GM21723 (cell line): ENCODE measurements around the gene MOCS3.

ENCODE experiments used
- ATAC-seq: cut with Tn5 transposase; IDR thresholded peaks from one replicate; pipeline ENCODE4 v1.9.1; 2021; ENCODE audit warnings: mild to moderate bottlenecking, moderate library complexity; ENCODE audit not compliant: unreplicated experiment

Gene MOCS3

DNA sequence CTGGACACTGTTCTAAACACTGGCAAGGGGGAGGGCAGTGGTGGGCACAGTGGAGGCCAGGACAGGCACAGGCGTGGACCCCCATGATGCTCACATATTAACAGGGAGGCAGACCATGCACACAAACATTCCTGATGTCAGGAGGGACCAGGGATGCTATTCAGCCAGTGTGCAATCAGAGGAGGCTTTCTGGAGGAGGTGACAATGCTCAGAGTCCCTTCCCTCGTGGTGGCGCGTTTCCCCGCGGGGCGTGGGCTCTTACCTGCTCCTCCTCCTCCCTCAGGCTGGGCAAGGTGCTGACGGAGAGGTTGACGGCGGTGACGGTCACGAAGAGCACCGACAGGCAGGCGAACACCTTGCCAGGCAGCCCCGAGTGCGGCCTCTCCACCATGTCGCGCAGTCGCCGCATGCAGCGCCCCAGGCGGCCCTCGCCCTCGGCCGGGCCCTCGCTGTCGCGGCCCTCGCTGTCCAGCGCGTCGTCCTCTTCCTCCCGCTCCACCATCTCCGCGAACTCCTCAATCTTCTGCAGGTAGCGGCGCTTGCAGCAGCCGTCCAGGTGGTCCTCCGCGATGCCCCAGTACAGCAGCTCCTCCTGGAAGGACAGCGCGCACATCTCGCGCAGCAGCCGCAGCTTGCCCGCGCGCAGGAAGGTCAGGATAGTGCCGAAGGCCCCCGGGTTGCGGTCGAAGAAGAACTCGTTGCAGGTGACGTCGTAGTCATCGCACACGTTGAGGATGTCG, 50.9 kb downstream of the MOCS3 start:
- ATAC-seq: no peak

DNA sequence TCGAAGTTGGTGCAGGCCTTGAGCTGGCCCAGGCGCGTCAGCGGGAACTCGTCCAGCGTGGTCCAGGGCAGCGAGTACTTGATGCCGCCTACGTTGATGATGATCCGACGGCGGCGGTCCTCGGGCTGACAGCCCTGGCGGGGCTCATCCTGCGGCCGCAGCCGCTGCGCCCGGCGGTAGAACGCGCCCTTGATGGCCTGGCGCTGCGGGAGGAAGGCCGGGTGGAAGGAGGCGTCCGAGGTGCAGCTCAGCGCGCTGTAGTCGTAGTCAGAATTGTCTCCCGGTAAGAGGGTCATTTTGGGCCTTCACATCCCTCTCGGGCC, 51.4 kb downstream of the MOCS3 start:
- ATAC-seq: no peak

DNA sequence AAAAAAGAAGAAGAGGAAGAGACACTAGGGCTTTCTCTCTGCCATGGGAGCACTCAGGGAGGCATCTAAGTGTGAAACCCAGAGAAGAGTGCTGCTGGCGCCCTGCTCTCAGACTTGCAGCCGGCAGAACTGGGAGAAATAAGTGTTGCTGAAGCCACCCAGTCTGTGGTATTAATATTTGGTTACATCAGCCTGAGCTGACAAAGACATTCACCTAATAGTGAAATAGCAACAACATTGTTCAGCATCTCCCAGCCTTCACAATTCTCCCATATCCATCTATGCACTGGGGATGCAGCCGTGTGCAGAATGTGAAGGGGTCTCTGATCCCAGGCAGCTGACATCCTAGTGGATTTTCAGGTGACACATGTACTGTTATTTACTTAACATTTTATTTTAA, 52.3 kb downstream of the MOCS3 start:
- ATAC-seq: no peak

DNA sequence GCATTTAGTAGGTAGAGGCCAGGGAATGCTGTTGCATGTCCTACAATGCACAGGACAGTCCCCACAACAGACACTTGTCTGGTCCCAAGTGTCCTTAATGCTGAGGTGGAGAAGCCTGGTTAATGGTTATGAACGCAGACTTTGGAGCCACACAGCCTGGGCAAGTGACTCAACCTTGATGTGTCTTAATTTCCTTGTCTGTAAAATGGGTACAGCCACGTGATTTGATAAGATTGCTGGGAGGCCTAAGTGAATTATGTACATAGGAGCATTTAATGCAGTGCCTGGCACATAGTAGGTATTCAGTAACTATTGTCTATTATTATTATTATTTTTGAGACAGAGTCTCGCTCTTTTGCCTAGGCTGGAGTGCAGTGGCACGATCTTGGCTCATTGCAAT, 52.9 kb downstream of the MOCS3 start:
- ATAC-seq: no peak

DNA sequence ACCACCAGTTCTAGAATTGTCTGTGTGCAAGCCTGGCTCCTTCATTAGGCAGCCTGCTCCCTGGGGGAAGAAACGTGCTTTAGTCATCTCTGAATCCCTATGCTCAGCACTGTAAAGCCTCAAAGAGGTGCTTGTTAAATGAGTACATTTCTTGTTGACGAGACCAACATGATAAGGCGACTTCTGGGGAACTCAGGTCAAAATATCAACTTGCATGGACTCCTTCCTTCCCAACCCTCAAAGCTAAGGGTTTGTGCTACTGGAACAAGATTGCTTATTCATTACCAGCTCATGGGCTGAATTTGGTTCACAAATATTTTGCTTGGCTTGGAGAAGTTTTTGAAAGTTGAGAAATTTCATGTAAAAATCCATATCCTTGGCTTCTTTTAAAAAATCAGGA, 53.7 kb downstream of the MOCS3 start:
- no peak for ATAC-seq
